Spleen (tissue), 11 donors: Measurements from ENCODE around the gene ENTPD8. TPM values are rescaled to one million over a fixed set of nuclear protein-coding genes. Genes with fewer than 3 reads are reported as not detected.
A peak's percentile ranks its signal among the peaks of the same experiment; 100 is the strongest.
"Not testable (repeated sequence)": the region's sequence is repeated elsewhere in the genome, so short reads cannot be mapped to it uniquely, and the experiment has no call there.

Experiments used
- DNase-seq: peaks from one replicate; pipeline ENCODE4 v3.0.0-alpha.2; 2020
- H3K27ac ChIP-seq, 8 donors: fragments of 200-600 bp; sonication (generic) in 7 of 8; 1 replicate in 4 of 8; 2 replicates in 4 of 8; pipeline versions ENCODE4 v1.5.0 to v1.8.0; 2016 to 2021; ENCODE audit warnings: inconsistent platforms in 4 of 8, mild to moderate bottlenecking in 4 of 8, moderate library complexity in 1 of 8
- H3K27me3 ChIP-seq, 7 donors: fragments of 200-600 bp; sonication (generic) in 6 of 7; replicated peaks in 1 of 7; 1 replicate in 4 of 7; 2 replicates in 3 of 7; pipeline versions ENCODE4 v1.5.0 to v1.8.0; 2016 to 2021; ENCODE audit warnings: inconsistent platforms in 3 of 7, mild to moderate bottlenecking in 1 of 7
- H3K36me3 ChIP-seq, 6 donors: fragments of 200-600 bp; sonication (generic) in 5 of 6; 1 replicate in 4 of 6; 2 replicates in 2 of 6; pipeline versions ENCODE4 v1.5.0 to v1.8.0; 2016 to 2021; ENCODE audit warnings: inconsistent platforms in 2 of 6
- H3K4me1 ChIP-seq, 6 donors: fragments of 200-600 bp; sonication (generic) in 5 of 6; 1 replicate in 3 of 6; 2 replicates in 3 of 6; pipeline versions ENCODE4 v1.5.0 to v1.8.0; 2016 to 2021; ENCODE audit warnings: inconsistent platforms in 3 of 6
- H3K4me3 ChIP-seq, 8 donors: fragments of 200-600 bp; sonication (generic) in 7 of 8; 1 replicate in 4 of 8; 2 replicates in 4 of 8; pipeline versions ENCODE4 v1.5.0 to v1.8.0; 2016 to 2021; ENCODE audit warnings: inconsistent platforms in 4 of 8, mild to moderate bottlenecking in 4 of 8, moderate library complexity in 2 of 8
- H3K9me3 ChIP-seq, 8 donors: fragments of 200-600 bp; sonication (generic) in 7 of 8; 1 replicate in 4 of 8; 2 replicates in 4 of 8; pipeline versions ENCODE4 v1.5.0 to v1.8.0; 2016 to 2021; ENCODE audit warnings: inconsistent platforms in 4 of 8
- POLR2A ChIP-seq, 3 donors: fragments of 450-650 bp; IDR thresholded peaks; one replicate each; pipeline ENCODE4 v1.5.1; 2017; ENCODE audit warnings: antibody characterized with exemption in 3 of 3, mild to moderate bottlenecking in 1 of 3
- POLR2AphosphoS5 ChIP-seq, 3 donors: sonication (generic); formaldehyde crosslinking; IDR thresholded peaks; one replicate each; pipeline ENCODE4 v1.5.1; 2017; ENCODE audit warnings: antibody characterized with exemption in 3 of 3
- WGBS, 5 donors: extraction: QIAGEN DNeasy Blood & Tissue Kit in 3 of 5; methylation state at CpG; one replicate each; pipeline versions ENCODE4 v1.1.5 to v1.1.7; 2013 to 2018; 5-methylcytosine and 5-hydroxymethylcytosine counted together
- intact Hi-C: fragments of 100-400 bp; cut with DNase I; formaldehyde crosslinking; loops from one replicate; pipeline ENCODE4 v1.15.0; 2023; ENCODE audit warnings: low total_unique reads
- polyA plus RNA-seq, 3 donors: library from polyadenylated mRNA; stranded (reverse); fragments of 200-250 nt; gene quantifications; one replicate each; pipeline ENCODE4 v1.2.1, GENCODE V29; 2013
- total RNA-seq, 7 donors: library from RNA; depleted of rRNA in 3 of 7; stranded (reverse); fragments of >200 nt in 3 of 7; fragmentation: NEBNext Ultra II Directional in 4 of 7; extraction: Animal tissue kit (Norgen Biotek cat#: 25700) in 4 of 7; gene quantifications; one replicate each; pipeline versions ENCODE4 v1.1.0 to v1.2.1, GENCODE V29; 2016 to 2021
- TF ChIP-seq, protein P1 (sequence below), 11 experiments: fragments of 200-600 bp in 7 of 11; fragments of 450-650 bp in 4 of 11; sonication (generic) in 4 of 11; IDR thresholded peaks in 8 of 11; conservative IDR thresholded peaks in 3 of 11; 1 replicate in 7 of 11; 2 replicates in 4 of 11; pipeline versions ENCODE4 v1.4.0 to v1.8.0; 2016 to 2021; ENCODE audit warnings: antibody characterized with exemption in 11 of 11, inconsistent platforms in 4 of 11, mild to moderate bottlenecking in 1 of 11
- donor health status: healthy with polysubstance abuse.
- donor health status: DM: no; HTN: no; CAD: no; lungs with moderate emphysema.
- donor health status: DM: no; HTN: no; CAD: no.
- donor health status: Bipolar disorder and iron deficiency.
- donor health status: healthy.
- donor health status: DM: no; HTN: no; CAD: no.
- donor health status: DM: yes; HTN: yes; CAD: no.

The ENTPD8 gene
- total and polyA plus RNA-seq, 10 donors = 0.07 to 0.37 (median 0.18) TPM; not detected in 4

DNA sequence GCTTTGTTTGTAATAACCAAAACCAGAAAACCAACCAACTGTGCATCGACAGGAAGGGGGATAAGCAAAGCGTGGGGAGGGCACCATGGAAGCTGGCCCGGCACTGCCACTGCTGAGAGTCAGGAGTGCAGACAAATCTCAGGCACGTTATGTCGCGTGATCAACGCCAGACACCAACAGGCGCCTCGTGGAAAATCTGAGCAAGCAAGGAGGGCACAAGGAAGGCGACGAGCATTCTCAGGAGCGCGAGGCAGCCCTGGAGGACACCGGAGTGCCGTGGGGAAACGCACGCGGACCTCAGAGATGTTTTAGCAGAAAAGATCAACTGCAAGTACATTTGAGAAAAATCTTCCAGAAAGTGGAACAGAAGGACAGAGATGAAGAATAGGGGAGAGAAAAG, 33.1 kb upstream of the ENTPD8 start:
- TF ChIP-seq, protein P1, sequence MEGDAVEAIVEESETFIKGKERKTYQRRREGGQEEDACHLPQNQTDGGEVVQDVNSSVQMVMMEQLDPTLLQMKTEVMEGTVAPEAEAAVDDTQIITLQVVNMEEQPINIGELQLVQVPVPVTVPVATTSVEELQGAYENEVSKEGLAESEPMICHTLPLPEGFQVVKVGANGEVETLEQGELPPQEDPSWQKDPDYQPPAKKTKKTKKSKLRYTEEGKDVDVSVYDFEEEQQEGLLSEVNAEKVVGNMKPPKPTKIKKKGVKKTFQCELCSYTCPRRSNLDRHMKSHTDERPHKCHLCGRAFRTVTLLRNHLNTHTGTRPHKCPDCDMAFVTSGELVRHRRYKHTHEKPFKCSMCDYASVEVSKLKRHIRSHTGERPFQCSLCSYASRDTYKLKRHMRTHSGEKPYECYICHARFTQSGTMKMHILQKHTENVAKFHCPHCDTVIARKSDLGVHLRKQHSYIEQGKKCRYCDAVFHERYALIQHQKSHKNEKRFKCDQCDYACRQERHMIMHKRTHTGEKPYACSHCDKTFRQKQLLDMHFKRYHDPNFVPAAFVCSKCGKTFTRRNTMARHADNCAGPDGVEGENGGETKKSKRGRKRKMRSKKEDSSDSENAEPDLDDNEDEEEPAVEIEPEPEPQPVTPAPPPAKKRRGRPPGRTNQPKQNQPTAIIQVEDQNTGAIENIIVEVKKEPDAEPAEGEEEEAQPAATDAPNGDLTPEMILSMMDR (IDR thresholded peaks at IDR 0.05 in 8 of 11, conservative IDR thresholded peaks at IDR 0.05 in 3 of 11) = no peak
- TF ChIP-seq POLR2AphosphoS5 (IDR thresholded peaks at IDR 0.05) = no peak
- TF ChIP-seq POLR2A (IDR thresholded peaks at IDR 0.05) = no peak
- Histone ChIP-seq H3K9me3 (peaks cover 0 to 36% (median 27%) of the 10 kb centered on the region in 8 donors), H3K4me1 (peaks cover 0 to 32% (median 9%) of the 10 kb centered on the region in 6 donors), H3K4me3 (no peak overlapping the region), H3K36me3 (no peaks in the 10 kb centered on the region), H3K27ac (no peak overlapping the region), H3K27me3 (no peaks in the 10 kb centered on the region)
- intact Hi-C loops = no loop called here
- 94 to 97% (median 96%) methylated on average over 18 of the region's 18 CpGs for WGBS, 5 donors
- DNase-seq = peak; percentile 41

DNA sequence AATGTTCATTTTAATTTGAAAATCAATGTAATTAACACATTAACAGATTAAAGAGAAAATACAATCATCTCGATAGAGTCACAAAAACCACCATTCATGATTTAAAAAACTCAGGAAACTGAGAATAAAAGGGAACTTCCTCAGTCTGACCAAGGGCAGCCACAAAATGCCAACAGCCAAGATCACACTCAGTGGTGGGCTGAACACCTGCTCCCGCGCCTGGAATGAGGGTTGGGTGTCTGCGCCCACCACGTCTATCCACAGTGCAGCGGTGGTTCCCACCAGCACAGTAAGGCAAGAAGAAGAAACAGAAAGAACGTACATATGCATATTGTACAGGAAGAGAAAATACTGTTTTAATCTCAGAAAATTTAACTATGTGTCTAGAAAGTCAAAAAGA, 29.6 kb upstream of the ENTPD8 start:
- 10 to 26% (median 15%) methylated on average over 7 of the region's 7 CpGs for WGBS, 5 donors
- no peak overlapping the region for H3K27ac ChIP-seq
- TF ChIP-seq, protein P1 (IDR thresholded peaks at IDR 0.05 in 8 of 11, conservative IDR thresholded peaks at IDR 0.05 in 3 of 11) = no peak
- TF ChIP-seq POLR2AphosphoS5 (IDR thresholded peaks at IDR 0.05) = no peak
- TF ChIP-seq POLR2A (IDR thresholded peaks at IDR 0.05) = no peak

DNA sequence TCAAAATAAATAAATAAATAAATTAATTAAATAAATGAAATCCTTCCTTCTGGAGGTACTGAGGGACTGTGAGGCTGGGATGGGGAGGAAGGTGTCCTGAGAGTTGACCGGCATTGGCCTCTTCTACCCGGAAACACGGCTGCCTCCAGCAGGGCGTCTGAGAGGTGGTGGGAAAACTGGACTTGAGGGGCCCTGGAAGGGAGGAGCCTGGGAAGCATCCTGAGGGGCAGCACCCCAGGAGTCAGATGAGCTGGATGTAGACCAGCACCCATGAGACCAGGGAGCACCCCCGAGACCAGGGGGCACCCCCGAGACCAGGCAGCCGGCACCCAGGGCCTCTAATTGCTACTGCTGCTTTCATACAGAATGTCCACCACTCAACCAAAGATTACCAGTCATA, 26.7 kb upstream of the ENTPD8 start:
- peaks cover 0 to 13% (median 4%) of the 10 kb centered on the region in 6 donors for H3K4me1 ChIP-seq
- H3K36me3 ChIP-seq = no peaks in the 10 kb centered on the region
- no peak overlapping the region for H3K27ac ChIP-seq
- H3K9me3 ChIP-seq = peaks cover 0 to 2% (median 0%) of the 10 kb centered on the region in 8 donors
- 93 to 99% (median 97%) methylated on average over 7 of the region's 7 CpGs for WGBS, 5 donors
- DNase-seq = peak; percentile 52
- H3K27me3 ChIP-seq = no peaks in the 10 kb centered on the region
- H3K4me3 ChIP-seq = no peak overlapping the region
- TF ChIP-seq POLR2AphosphoS5 (IDR thresholded peaks at IDR 0.05) = no peak
- no peak for TF ChIP-seq POLR2A (IDR thresholded peaks at IDR 0.05)
- TF ChIP-seq, protein P1 (IDR thresholded peaks at IDR 0.05 in 8 of 11, conservative IDR thresholded peaks at IDR 0.05 in 3 of 11) = no peak
- intact Hi-C loops = no loop called here

More for the DNA sequence above, 29.6 kb upstream of the ENTPD8 start:
- Histone ChIP-seq H3K36me3 (no peaks in the 10 kb centered on the region), H3K27me3 (no peaks in the 10 kb centered on the region), H3K4me3 (no peak overlapping the region), H3K9me3 (peaks cover 0 to 23% (median 14%) of the 10 kb centered on the region in 8 donors), H3K4me1 (peaks cover 0 to 13% (median 4%) of the 10 kb centered on the region in 6 donors)
- peak; percentile 25 for DNase-seq
- intact Hi-C loops = no loop called here

DNA sequence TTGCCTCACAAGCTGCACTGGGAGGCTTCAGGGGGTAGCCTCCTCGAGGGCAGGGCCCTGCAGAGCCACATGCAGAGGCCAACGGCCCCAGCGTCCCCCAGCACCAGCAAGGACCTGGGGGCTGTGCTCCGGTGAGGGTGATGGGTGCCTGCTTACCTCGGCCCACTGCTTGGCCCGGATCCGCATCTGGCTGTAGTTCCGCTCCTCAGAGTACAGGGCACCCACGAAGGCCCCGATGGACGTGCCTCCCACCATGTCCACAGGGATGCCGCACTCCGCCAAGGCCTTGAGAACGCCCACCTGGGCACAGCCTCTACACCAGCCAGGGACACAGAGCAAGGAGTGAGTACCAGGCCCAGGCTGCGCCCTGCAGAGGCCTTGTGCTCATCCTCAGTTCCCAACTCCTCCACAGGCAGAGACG, 26.0 kb upstream of the ENTPD8 start:
- Histone ChIP-seq H3K4me3 (no peak overlapping the region), H3K9me3 (no peaks in the 10 kb centered on the region), H3K36me3 (no peaks in the 10 kb centered on the region), H3K4me1 (peaks cover 3 to 19% (median 10%) of the 10 kb centered on the region in 6 donors), H3K27me3 (peaks cover 0 to 4% (median 0%) of the 10 kb centered on the region in 7 donors), H3K27ac (no peak overlapping the region)
- TF ChIP-seq, protein P1 (IDR thresholded peaks at IDR 0.05 in 8 of 11, conservative IDR thresholded peaks at IDR 0.05 in 3 of 11) = no peak
- TF ChIP-seq POLR2AphosphoS5 (IDR thresholded peaks at IDR 0.05) = peak in 1 of 3 donors; percentile 10
- 85 to 94% (median 94%) methylated on average over 6 to 16 of the region's 16 CpGs for WGBS, 5 donors
- intact Hi-C loops = no loop called here
- peak; percentile 60 for DNase-seq

DNA sequence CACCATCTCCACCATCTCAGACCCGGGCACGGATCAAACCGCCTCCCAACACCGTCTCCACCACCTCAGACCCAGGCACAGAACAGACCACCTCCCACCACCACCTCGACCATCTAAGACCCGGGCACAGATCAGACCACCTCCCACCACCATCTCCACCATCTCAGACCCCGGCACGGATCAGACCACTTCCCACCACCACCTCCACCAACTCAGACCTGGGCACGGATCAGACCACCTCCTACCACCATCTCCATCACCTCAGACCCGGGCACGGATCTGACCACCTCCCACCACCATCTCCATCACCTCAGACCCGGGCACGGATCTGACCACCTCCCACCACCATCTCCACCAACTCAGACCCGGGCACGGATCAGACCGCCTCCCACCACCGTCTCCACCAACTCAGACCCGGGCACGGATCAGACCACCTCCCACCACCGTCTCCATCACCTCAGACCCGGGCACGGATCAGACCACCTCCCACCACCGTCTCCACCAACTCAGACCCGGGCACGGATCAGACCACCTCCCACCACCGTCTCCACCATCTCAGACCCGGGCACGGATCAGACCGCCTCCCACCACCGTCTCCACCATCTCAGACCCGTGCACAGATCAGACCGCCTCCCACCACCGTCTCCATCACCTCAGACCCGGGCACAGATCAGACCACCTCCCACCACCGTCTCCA, 25.4 kb upstream of the ENTPD8 start:
- peak; percentile 32 for DNase-seq

More for the DNA sequence above, 25.4 kb upstream of the ENTPD8 start:
- intact Hi-C loops, H3K27me3 ChIP-seq, H3K4me3 ChIP-seq, H3K9me3 ChIP-seq, H3K36me3 ChIP-seq, H3K27ac ChIP-seq: not testable (repeated sequence)
- peaks cover 7 to 26% (median 16%) of the 10 kb centered on the region in 6 donors for H3K4me1 ChIP-seq
- 90 to 94% (median 92%) methylated on average over 35 of the region's 35 CpGs for WGBS, 5 donors
